Lower lobe of right lung (tissue), 2 donors: ENCODE data around the gene SFI1. TPM values are rescaled to one million over a fixed set of nuclear protein-coding genes. Genes with fewer than 3 reads are reported as not detected.
"Not testable (repeated sequence)": the region's sequence is repeated elsewhere in the genome, so short reads cannot be mapped to it uniquely, and the experiment has no call there.

Source experiments
- ATAC-seq, 2 donors: fragments of 200-7000 bp; cut with Tn5 transposase; one replicate each; pipeline ENCODE4 v1.9.1; 2020 to 2022; ENCODE audit warnings: mild to moderate bottlenecking in 2 of 2, moderate library complexity in 2 of 2
- DNase-seq: peaks from one replicate; pipeline ENCODE4 v3.0.0-alpha.2; 2020
- H3K27ac ChIP-seq: fragments of 200-600 bp; one replicate; pipeline ENCODE4 v1.8.0; 2022
- H3K27me3 ChIP-seq: fragments of 200-600 bp; one replicate; pipeline ENCODE4 v1.8.0; 2022; ENCODE audit warnings: low read depth
- H3K36me3 ChIP-seq: fragments of 200-600 bp; one replicate; pipeline ENCODE4 v1.8.0; 2022; ENCODE audit warnings: mild to moderate bottlenecking
- H3K4me1 ChIP-seq: fragments of 200-600 bp; one replicate; pipeline ENCODE4 v1.8.0; 2022
- H3K4me3 ChIP-seq: fragments of 200-600 bp; one replicate; pipeline ENCODE4 v1.8.0; 2022; ENCODE audit warnings: mild to moderate bottlenecking
- H3K9me3 ChIP-seq: fragments of 200-600 bp; one replicate; pipeline ENCODE4 v1.8.0; 2022
- CTCF ChIP-seq: fragments of 200-600 bp; IDR thresholded peaks from one replicate; pipeline ENCODE4 v1.8.0; 2022; ENCODE audit warnings: antibody characterized with exemption, mild to moderate bottlenecking
- intact Hi-C: fragments of 100-400 bp; cut with DNase I; formaldehyde crosslinking; loops from one replicate; pipeline ENCODE4 v1.11.0; 2022
- total RNA-seq: library from RNA; stranded (reverse); fragmentation: NEBNext Ultra II Directional; extraction: Animal tissue kit (Norgen Biotek cat#: 25700); gene quantifications from one replicate; pipeline ENCODE4 v1.2.1, GENCODE V29; 2021
- donor health status: DM: no; HTN: yes; CAD: no; lungs with severe emphysema.

The SFI1 gene
- total RNA-seq, 1 donor from 2014 or later = 37.5 TPM

GRCh38 chr22:31540966-31541365, 44.6 kb downstream of the SFI1 start:
- no peaks in the 10 kb centered on the region for H3K27me3 ChIP-seq
- DNase-seq (no peak), ATAC-seq (no peak)
- intact Hi-C loops = no loop called here
- H3K9me3 ChIP-seq = no peaks in the 10 kb centered on the region
- H3K4me1 ChIP-seq = no peaks in the 10 kb centered on the region
- no peak for TF ChIP-seq CTCF
- no peak overlapping the region for H3K27ac ChIP-seq
- peaks cover 5% of the 10 kb centered on the region for H3K36me3 ChIP-seq
- H3K4me3 ChIP-seq = no peak overlapping the region

- TF ChIP-seq CTCF = no peak
- intact Hi-C loops = no loop called here
- Histone ChIP-seq H3K27me3 (no peaks in the 10 kb centered on the region), H3K4me1 (no peaks in the 10 kb centered on the region), H3K36me3 (peaks cover 27% of the 10 kb centered on the region), H3K4me3 (no peak overlapping the region), H3K9me3 (no peaks in the 10 kb centered on the region), H3K27ac (no peak overlapping the region)
- ATAC-seq (no peak), DNase-seq (no peak)
Observed at GRCh38 chr22:31544481-31545480, 48.4 kb downstream of the SFI1 start.

- H3K36me3 ChIP-seq = peaks cover 49% of the 10 kb centered on the region
- no peaks in the 10 kb centered on the region for H3K4me1 ChIP-seq
- H3K9me3 ChIP-seq = no peaks in the 10 kb centered on the region
- no peak for TF ChIP-seq CTCF
- no peak overlapping the region for H3K4me3 ChIP-seq
- no peak overlapping the region for H3K27ac ChIP-seq
- DNase-seq (no peak), ATAC-seq (no peak)
- H3K27me3 ChIP-seq = no peaks in the 10 kb centered on the region
- intact Hi-C loops = loop anchor here (10.0 kb wide), 1 partner anchor 84 kb away; no protein-coding TSS in a partner anchor
Observed at GRCh38 chr22:31550871-31551370, 54.6 kb downstream of the SFI1 start.

- peaks cover 4% of the 10 kb centered on the region for H3K4me1 ChIP-seq
- H3K36me3 ChIP-seq = peaks cover 20% of the 10 kb centered on the region
- ATAC-seq = peak; percentile 25 to 54
- H3K27me3 ChIP-seq = no peaks in the 10 kb centered on the region
- no peaks in the 10 kb centered on the region for H3K9me3 ChIP-seq
- no peak overlapping the region for H3K4me3 ChIP-seq
- TF ChIP-seq CTCF = peak; percentile 53
- DNase-seq = no peak
- H3K27ac ChIP-seq = no peak overlapping the region
- intact Hi-C loops = loop anchor here (10.0 kb wide), 1 partner anchor 78 kb away; no protein-coding TSS in a partner anchor
Observed at GRCh38 chr22:31556627-31557203, 60.4 kb downstream of the SFI1 start.

GRCh38 chr22:31558546-31558945, 62.2 kb downstream of the SFI1 start:
- not testable (repeated sequence) for H3K27ac ChIP-seq, H3K4me3 ChIP-seq, ATAC-seq, H3K4me1 ChIP-seq, H3K9me3 ChIP-seq, DNase-seq, H3K27me3 ChIP-seq
- H3K36me3 ChIP-seq = peaks cover 18% of the 10 kb centered on the region
- intact Hi-C loops = loop anchor here (10.0 kb wide), 1 partner anchor 76 kb away; no protein-coding TSS in a partner anchor
